GM19395 (cell line): ENCODE results near the gene TM9SF2.

Source experiments
- ATAC-seq: cut with Tn5 transposase; IDR thresholded peaks from one replicate; pipeline ENCODE4 v1.9.1; 2021; ENCODE audit warnings: mild to moderate bottlenecking, moderate library complexity; ENCODE audit not compliant: unreplicated experiment

Gene TM9SF2

GRCh38 chr13:99575376-99576120 is 74.3 kb downstream of the TM9SF2 start:
- ATAC-seq, result no peak

- ATAC-seq, result no peak
Observed at GRCh38 chr13:99577934-99578917, 77.0 kb downstream of the TM9SF2 start.

GRCh38 chr13:99580500-99581268 is 79.4 kb downstream of the TM9SF2 start:
- no peak for ATAC-seq

- ATAC-seq, result no peak
Observed at GRCh38 chr13:99582511-99582910, 81.2 kb downstream of the TM9SF2 start.

- ATAC-seq, result no peak
Observed at GRCh38 chr13:99585609-99586008, 84.3 kb downstream of the TM9SF2 start.

- no peak for ATAC-seq
Observed at GRCh38 chr13:99587021-99587420, 85.7 kb downstream of the TM9SF2 start.

GRCh38 chr13:99587893-99588606 is 86.8 kb downstream of the TM9SF2 start:
- ATAC-seq, result no peak

GRCh38 chr13:99589575-99589974 is 88.3 kb downstream of the TM9SF2 start:
- no peak for ATAC-seq

GRCh38 chr13:99590519-99591011 is 89.3 kb downstream of the TM9SF2 start:
- no peak for ATAC-seq

GRCh38 chr13:99596180-99596579 is 94.9 kb downstream of the TM9SF2 start:
- no peak for ATAC-seq

- ATAC-seq, result no peak
Observed at GRCh38 chr13:99600318-99600717, 99.0 kb downstream of the TM9SF2 start.

GRCh38 chr13:99601535-99601934 is 100.3 kb downstream of the TM9SF2 start:
- ATAC-seq, result no peak

GRCh38 chr13:99604636-99605035 is 103.4 kb downstream of the TM9SF2 start:
- ATAC-seq, result no peak

- peak; percentile 74 for ATAC-seq
Observed at GRCh38 chr13:99605420-99606323, 104.4 kb downstream of the TM9SF2 start.

GRCh38 chr13:99606324-99607066 is 105.2 kb downstream of the TM9SF2 start, which contains the start of gene CLYBL:
Gene CLYBL (plus strand): TSS chr13:99606690.
- peak; percentile 77 for ATAC-seq

- ATAC-seq, result no peak
Observed at GRCh38 chr13:99608345-99608744, 107.1 kb downstream of the TM9SF2 start.

GRCh38 chr13:99610702-99611289 is 109.5 kb downstream of the TM9SF2 start:
- ATAC-seq, result no peak
